Progenitor cell of endocrine pancreas (in vitro differentiated cells): ENCODE data around the gene LAIR2. TPM values are rescaled to one million over a fixed set of nuclear protein-coding genes. Genes with fewer than 3 reads are reported as not detected.

Experiments used
- DNase-seq: peaks from one replicate; pipeline ENCODE4 v3.0.0; 2021; ENCODE audit warnings: low spot score; ENCODE audit not compliant: unreplicated experiment
- H3K27ac Mint-ChIP-seq: 2 replicates; pipeline ENCODE4 v1.8.0; 2021; ENCODE audit warnings: mild to moderate bottlenecking, moderate library complexity, mixed read lengths
- H3K27me3 Mint-ChIP-seq: 2 replicates; pipeline ENCODE4 v1.8.0; 2021; ENCODE audit warnings: mixed read lengths
- H3K36me3 Mint-ChIP-seq: 2 replicates; pipeline ENCODE4 v1.8.0; 2022; ENCODE audit warnings: mixed read lengths; ENCODE audit not compliant: insufficient read depth
- H3K4me1 Mint-ChIP-seq: 2 replicates; pipeline ENCODE4 v1.8.0; 2021; ENCODE audit warnings: low read depth, mixed read lengths
- H3K4me3 Mint-ChIP-seq: 2 replicates; pipeline ENCODE4 v1.8.0; 2021; ENCODE audit warnings: low read depth, mild to moderate bottlenecking, moderate library complexity, mixed read lengths
- H3K9me3 Mint-ChIP-seq: 2 replicates; pipeline ENCODE4 v1.8.0; 2021; ENCODE audit warnings: low read depth, mixed read lengths
- total RNA-seq: library from RNA; stranded (reverse); gene quantifications from 2 replicates; pipeline ENCODE4 v1.2.1, GENCODE V29; 2021
- TF ChIP-seq, protein P1 (sequence below): fragments of 200-600 bp; sonication (generic); IDR thresholded peaks from one replicate; pipeline ENCODE4 v1.5.0; 2021; ENCODE audit warnings: antibody characterized with exemption, mild to moderate bottlenecking; ENCODE audit not compliant: unreplicated experiment

The LAIR2 gene
- total RNA-seq, 1 donor from 2014 or later, result not detected

DNA sequence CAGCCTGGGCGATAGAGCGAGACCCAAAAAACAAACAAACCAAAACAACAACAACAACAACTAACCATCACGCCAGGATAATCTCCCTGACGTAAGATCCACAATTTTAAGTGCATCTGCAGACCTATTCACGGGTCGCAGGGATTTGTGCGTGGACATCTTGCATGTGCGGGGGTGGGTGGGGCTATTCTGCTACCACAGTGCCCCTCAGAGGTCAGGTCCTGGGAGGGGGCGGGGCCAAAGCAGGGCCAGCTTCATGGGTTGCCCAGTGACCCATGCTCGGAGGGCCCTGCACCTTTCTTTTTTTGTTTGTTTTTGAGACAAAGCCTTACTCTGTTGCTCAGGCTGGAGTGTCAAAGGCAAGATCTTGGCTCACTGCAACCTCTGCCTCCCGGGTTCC lies 26.9 kb upstream of the LAIR2 start:
- H3K27me3 Mint-ChIP-seq, result peaks cover 42% of the 10 kb centered on the region
- H3K36me3 Mint-ChIP-seq, result no peaks in the 10 kb centered on the region
- H3K4me1 Mint-ChIP-seq, result peaks cover 3% of the 10 kb centered on the region
- no peaks in the 10 kb centered on the region for H3K9me3 Mint-ChIP-seq
- H3K27ac Mint-ChIP-seq, result no peak overlapping the region
- no peak for DNase-seq
- TF ChIP-seq, protein P1, sequence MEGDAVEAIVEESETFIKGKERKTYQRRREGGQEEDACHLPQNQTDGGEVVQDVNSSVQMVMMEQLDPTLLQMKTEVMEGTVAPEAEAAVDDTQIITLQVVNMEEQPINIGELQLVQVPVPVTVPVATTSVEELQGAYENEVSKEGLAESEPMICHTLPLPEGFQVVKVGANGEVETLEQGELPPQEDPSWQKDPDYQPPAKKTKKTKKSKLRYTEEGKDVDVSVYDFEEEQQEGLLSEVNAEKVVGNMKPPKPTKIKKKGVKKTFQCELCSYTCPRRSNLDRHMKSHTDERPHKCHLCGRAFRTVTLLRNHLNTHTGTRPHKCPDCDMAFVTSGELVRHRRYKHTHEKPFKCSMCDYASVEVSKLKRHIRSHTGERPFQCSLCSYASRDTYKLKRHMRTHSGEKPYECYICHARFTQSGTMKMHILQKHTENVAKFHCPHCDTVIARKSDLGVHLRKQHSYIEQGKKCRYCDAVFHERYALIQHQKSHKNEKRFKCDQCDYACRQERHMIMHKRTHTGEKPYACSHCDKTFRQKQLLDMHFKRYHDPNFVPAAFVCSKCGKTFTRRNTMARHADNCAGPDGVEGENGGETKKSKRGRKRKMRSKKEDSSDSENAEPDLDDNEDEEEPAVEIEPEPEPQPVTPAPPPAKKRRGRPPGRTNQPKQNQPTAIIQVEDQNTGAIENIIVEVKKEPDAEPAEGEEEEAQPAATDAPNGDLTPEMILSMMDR, result no peak
- no peak overlapping the region for H3K4me3 Mint-ChIP-seq

DNA sequence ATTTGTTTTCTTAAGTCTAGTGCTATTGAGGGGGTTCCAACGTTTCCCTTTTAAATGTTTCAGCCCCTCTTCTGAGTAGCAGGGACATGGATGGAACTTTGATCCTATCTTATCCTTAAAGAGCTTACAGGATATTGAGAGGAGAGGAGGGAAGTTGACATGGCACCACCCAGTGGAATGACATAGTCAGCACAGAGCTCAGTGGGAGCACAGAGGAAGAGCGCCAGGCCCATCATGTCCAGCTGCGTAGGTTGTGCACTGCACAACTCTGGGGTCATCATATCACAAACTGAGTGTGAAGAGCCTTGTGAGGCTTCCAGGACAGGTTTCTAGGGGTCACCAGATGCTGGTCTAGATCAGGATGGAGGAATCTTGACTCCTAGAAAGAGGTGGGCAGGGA lies 25.0 kb upstream of the LAIR2 start:
- peaks cover 40% of the 10 kb centered on the region for H3K27me3 Mint-ChIP-seq
- TF ChIP-seq, protein P1, result no peak
- H3K4me3 Mint-ChIP-seq, result no peak overlapping the region
- H3K27ac Mint-ChIP-seq, result no peak overlapping the region
- no peaks in the 10 kb centered on the region for H3K9me3 Mint-ChIP-seq
- no peaks in the 10 kb centered on the region for H3K36me3 Mint-ChIP-seq
- H3K4me1 Mint-ChIP-seq, result peaks cover 2% of the 10 kb centered on the region
- DNase-seq, result no peak

DNA sequence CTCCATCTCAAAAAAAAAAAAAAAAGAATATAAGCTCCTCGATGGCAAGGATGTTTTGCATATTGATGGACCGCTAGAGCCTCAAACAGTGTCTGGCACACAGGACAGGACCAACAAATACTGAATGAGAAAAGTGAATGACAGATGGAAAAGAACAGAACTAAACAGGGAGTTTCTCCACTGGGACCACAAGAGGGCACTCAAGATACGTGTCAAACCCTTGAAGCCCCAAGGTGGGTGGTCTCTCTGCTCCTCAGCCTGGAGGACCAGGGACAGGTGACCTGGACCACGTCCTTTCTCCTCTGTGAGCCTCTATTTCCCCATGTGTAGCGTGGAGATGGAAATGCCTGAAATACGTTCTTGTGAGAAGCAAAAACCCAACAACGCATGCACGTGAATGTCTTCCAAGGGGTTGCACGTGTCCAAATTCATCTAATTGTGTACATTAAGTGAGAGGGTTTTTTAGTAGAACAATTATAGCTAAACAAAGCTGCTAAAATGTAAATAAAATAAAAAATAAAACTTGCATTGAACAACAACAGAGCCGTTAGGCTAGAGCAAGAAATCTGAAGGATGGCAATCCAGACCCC lies 23.9 kb upstream of the LAIR2 start:
- H3K4me3 Mint-ChIP-seq, result no peak overlapping the region
- H3K27me3 Mint-ChIP-seq, result peaks cover 33% of the 10 kb centered on the region
- TF ChIP-seq, protein P1, result peak; percentile 68
- no peaks in the 10 kb centered on the region for H3K36me3 Mint-ChIP-seq
- no peaks in the 10 kb centered on the region for H3K9me3 Mint-ChIP-seq
- DNase-seq, result no peak
- H3K4me1 Mint-ChIP-seq, result no peaks in the 10 kb centered on the region
- no peak overlapping the region for H3K27ac Mint-ChIP-seq

DNA sequence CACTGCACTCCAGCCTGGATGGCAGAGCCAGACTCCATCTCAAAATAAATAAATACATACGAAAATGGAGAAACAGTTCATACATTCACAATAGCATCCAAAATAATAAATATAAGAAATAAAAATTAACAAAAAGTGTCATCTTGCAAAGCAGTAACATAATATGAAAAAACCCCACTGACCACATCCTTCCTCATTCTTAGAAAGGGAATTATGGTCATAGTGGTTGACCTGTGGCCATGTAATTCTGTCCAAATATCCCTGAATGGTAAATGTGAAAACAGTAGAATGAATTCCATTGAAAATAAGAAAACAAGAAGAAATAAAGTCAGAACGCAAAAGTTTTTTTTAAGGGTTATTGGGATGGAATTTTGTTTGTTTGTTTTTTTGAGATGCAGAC lies 22.6 kb upstream of the LAIR2 start:
- no peaks in the 10 kb centered on the region for H3K9me3 Mint-ChIP-seq
- no peak for DNase-seq
- peaks cover 34% of the 10 kb centered on the region for H3K27me3 Mint-ChIP-seq
- no peaks in the 10 kb centered on the region for H3K4me1 Mint-ChIP-seq
- H3K36me3 Mint-ChIP-seq, result no peaks in the 10 kb centered on the region
- no peak overlapping the region for H3K27ac Mint-ChIP-seq
- TF ChIP-seq, protein P1, result no peak
- H3K4me3 Mint-ChIP-seq, result no peak overlapping the region

DNA sequence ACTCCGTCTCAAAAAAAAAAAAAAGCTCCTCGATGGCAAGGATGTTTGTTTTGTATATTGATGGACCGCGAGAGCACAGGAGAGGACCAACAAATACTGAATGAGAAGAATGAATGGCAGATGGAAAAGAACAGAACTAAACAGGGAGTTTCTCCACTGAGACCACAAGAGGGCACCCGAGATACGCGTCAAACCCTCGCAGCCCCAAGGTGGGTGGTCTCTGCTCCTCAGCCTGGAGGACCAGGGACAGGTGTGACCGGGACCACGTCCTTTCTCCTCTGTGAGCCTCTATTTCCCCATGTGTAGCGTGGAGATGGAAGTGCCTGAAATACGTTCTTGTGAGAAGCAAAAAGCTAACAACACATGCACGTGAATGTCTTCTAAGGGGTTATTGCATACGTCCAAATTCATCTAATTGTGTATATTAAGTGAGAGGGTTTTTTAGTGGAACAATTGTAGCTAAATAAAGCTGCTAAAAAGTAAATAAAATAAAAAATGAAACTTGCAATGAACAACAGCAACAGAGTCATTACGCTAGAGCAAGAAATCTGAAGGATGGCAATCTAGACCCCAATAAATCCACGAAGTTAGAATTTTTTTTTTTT lies 21.2 kb upstream of the LAIR2 start:
- TF ChIP-seq, protein P1, result peak; percentile 80
- Mint-ChIP-seq H3K4me1 (no peaks in the 10 kb centered on the region), H3K9me3 (no peaks in the 10 kb centered on the region), H3K27me3 (peaks cover 38% of the 10 kb centered on the region), H3K4me3 (no peak overlapping the region), H3K36me3 (no peaks in the 10 kb centered on the region), H3K27ac (peak overlapping the region; percentile 34)
- no peak for DNase-seq
